Measurements from ENCODE around the gene NQO2. TPM values are rescaled to one million over a fixed set of nuclear protein-coding genes. Genes with fewer than 3 reads are reported as not detected.

The NQO2 gene
- total and polyA plus RNA-seq, 2 of the 13 experiments (the other 11 are each of a cell fraction or from before 2014, with no cell fraction given) = 32.2 to 56.5 TPM

DNA sequence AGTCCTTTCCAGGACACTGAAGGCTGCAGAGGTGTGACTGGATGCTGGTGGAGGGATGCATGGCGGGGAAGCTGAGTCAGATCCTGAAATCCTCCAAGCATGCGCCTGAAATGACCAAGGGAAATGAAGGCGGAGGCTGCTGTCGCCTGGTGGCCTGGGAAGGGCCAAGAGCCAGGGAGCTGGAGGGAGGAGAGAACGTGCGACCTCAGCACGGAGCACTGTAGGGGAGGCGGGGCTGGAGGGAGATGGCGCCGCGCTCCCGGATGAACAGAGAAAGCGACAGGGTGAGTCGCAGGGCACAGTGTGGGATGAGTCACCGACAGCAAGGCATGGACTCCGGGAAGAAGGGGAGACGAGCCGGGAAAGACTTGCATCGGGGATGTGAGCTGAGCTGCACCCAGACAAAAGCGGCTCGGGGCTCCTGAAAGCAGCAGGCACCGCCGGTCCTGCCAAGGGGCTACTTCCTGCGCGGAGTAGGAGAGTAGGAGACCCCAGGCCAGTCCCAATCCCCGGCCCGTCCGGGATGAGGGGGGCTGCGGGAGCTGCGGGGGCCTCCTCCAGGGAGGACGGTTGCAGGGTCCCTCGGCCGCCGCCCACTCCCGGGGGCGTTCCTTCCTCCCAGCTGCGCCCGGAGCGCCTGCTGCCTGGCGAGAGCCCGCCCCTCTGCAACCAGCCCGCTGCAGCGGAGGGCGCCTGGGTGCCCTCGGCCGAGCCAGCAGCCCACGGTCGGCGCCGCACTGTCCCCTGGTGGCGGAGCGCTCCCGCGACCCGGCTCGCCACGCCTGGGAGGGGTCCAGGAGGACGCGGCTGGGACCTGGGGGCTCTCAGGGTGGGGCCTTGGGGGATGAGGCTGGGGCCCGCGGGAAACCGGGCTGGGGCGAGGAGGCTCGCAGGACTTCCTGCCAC is 11.0 kb upstream of the NQO2 start (continued):
- TF ChIP-seq, protein P1, sequence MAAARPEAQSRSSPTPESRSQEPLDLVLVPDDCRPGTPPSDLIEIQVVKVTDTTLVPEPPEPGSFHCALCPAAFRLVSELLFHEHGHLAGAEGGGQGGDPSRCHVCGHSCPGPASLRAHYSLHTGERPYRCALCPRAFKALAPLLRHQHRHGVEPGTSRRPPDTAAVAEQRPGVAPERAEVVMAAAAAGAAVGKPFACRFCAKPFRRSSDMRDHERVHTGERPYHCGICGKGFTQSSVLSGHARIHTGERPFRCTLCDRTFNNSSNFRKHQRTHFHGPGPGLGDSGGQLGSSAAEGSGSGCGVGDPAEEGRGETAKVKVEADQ (CRISPR knock-in tag; IDR thresholded peaks at IDR 0.05; ENCODE audit: borderline replicate concordance) = peak; percentile 89
- TF ChIP-seq ZC3H13 (CRISPR knock-in tag; IDR thresholded peaks at IDR 0.05) = peak; percentile 84
- peak; percentile 84 for TF ChIP-seq YY1 (IDR thresholded peaks at IDR 0.05; ENCODE audit: insufficient read depth, insufficient replicate concordance, low read depth, low read length)
- TF ChIP-seq, protein P2, sequence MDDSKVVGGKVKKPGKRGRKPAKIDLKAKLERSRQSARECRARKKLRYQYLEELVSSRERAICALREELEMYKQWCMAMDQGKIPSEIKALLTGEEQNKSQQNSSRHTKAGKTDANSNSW (CRISPR knock-in tag; IDR thresholded peaks at IDR 0.05; ENCODE audit: borderline replicate concordance) = no peak
- peak; percentile 90 for TF ChIP-seq ZFP90 (CRISPR knock-in tag; IDR thresholded peaks at IDR 0.05; ENCODE audit: borderline replicate concordance)
- peak; percentile 22; the same call in 1 of the 2 replicates for TF ChIP-seq ZNF589 (CRISPR knock-in tag; conservative IDR thresholded peaks at IDR 0.05)
- TF ChIP-seq NFE2L1 (CRISPR knock-in tag; IDR thresholded peaks at IDR 0.05; ENCODE audit: borderline replicate concordance) = no peak
- TF ChIP-seq, protein P3, sequence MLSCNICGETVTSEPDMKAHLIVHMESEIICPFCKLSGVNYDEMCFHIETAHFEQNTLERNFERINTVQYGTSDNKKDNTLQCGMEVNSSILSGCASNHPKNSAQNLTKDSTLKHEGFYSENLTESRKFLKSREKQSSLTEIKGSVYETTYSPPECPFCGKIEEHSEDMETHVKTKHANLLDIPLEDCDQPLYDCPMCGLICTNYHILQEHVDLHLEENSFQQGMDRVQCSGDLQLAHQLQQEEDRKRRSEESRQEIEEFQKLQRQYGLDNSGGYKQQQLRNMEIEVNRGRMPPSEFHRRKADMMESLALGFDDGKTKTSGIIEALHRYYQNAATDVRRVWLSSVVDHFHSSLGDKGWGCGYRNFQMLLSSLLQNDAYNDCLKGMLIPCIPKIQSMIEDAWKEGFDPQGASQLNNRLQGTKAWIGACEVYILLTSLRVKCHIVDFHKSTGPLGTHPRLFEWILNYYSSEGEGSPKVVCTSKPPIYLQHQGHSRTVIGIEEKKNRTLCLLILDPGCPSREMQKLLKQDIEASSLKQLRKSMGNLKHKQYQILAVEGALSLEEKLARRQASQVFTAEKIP (CRISPR knock-in tag; IDR thresholded peaks at IDR 0.05; ENCODE audit: borderline replicate concordance) = no peak
- TF ChIP-seq BCL6 (CRISPR knock-in tag; IDR thresholded peaks at IDR 0.05) = peak; percentile 34
- peak; percentile 68; the same call in 1 of the 2 replicates for TF ChIP-seq YEATS4 (CRISPR knock-in tag; IDR thresholded peaks at IDR 0.05; ENCODE audit: borderline replicate concordance)
- TF ChIP-seq STAT5B (CRISPR knock-in tag; IDR thresholded peaks at IDR 0.05) = no peak; the same call in 1 of the 2 replicates
- peak; percentile 86; the same call in 1 of the 2 replicates for TF ChIP-seq ZNF780A (CRISPR knock-in tag; IDR thresholded peaks at IDR 0.05)
- TF ChIP-seq SMARCC2 (IDR thresholded peaks at IDR 0.05) = no peak
- TF ChIP-seq, protein P4, sequence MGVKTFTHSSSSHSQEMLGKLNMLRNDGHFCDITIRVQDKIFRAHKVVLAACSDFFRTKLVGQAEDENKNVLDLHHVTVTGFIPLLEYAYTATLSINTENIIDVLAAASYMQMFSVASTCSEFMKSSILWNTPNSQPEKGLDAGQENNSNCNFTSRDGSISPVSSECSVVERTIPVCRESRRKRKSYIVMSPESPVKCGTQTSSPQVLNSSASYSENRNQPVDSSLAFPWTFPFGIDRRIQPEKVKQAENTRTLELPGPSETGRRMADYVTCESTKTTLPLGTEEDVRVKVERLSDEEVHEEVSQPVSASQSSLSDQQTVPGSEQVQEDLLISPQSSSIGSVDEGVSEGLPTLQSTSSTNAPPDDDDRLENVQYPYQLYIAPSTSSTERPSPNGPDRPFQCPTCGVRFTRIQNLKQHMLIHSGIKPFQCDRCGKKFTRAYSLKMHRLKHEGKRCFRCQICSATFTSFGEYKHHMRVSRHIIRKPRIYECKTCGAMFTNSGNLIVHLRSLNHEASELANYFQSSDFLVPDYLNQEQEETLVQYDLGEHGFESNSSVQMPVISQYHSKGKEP (CRISPR knock-in tag; IDR thresholded peaks at IDR 0.05) = peak; percentile 68; the same call in 1 of the 2 replicates
- 0 out of 2 replicates have a peak, but pooled peaks have one; percentile 47 for TF ChIP-seq MIXL1 (CRISPR knock-in tag; IDR thresholded peaks at IDR 0.05)
- TF ChIP-seq MAFF (IDR thresholded peaks at IDR 0.05; ENCODE audit: low read depth, low read length) = peak; percentile 58
- no peak for TF ChIP-seq SNRNP70 (IDR thresholded peaks at IDR 0.05; ENCODE audit: low read depth, low read length)
- TF ChIP-seq, protein P5, sequence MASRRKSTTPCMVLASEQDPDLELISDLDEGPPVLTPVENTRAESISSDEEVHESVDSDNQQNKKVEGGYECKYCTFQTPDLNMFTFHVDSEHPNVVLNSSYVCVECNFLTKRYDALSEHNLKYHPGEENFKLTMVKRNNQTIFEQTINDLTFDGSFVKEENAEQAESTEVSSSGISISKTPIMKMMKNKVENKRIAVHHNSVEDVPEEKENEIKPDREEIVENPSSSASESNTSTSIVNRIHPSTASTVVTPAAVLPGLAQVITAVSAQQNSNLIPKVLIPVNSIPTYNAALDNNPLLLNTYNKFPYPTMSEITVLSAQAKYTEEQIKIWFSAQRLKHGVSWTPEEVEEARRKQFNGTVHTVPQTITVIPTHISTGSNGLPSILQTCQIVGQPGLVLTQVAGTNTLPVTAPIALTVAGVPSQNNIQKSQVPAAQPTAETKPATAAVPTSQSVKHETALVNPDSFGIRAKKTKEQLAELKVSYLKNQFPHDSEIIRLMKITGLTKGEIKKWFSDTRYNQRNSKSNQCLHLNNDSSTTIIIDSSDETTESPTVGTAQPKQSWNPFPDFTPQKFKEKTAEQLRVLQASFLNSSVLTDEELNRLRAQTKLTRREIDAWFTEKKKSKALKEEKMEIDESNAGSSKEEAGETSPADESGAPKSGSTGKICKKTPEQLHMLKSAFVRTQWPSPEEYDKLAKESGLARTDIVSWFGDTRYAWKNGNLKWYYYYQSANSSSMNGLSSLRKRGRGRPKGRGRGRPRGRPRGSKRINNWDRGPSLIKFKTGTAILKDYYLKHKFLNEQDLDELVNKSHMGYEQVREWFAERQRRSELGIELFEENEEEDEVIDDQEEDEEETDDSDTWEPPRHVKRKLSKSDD (CRISPR knock-in tag; IDR thresholded peaks at IDR 0.05; ENCODE audit: low read depth) = peak; percentile 38
- 0 out of 2 replicates have a peak, but pooled peaks have one; percentile 48 for TF ChIP-seq CENPT (CRISPR knock-in tag; IDR thresholded peaks at IDR 0.05; ENCODE audit: low read depth)
- no peak; the same call in 1 of the 2 replicates for TF ChIP-seq FOXK1 (CRISPR knock-in tag; IDR thresholded peaks at IDR 0.05; ENCODE audit: borderline replicate concordance, low read depth)
- peak; percentile 17 for TF ChIP-seq KMT2A (CRISPR knock-in tag; IDR thresholded peaks at IDR 0.05)
